ENCODE results near the gene EIF2A. TPM values are rescaled to one million over a fixed set of nuclear protein-coding genes. Genes with fewer than 3 reads are reported as not detected.

EIF2A gene
- total RNA-seq, 2 experiments from 2014 or later, result 68.3 to 91.2 TPM

- no peak overlapping the region for H3K4me3 Mint-ChIP-seq
- ChIA-PET POLR2A (no interaction called here), CTCF (interaction anchor here (0.6 to 0.9 kb wide), 2 partner anchors 15 to 237 kb away, joined by 4 read pairs; no protein-coding TSS in a partner anchor)
- no peaks in the 10 kb centered on the region for H3K36me3 Mint-ChIP-seq (ENCODE audit: low read depth)
- H3K4me1 Mint-ChIP-seq, result no peaks in the 10 kb centered on the region
- DNase-seq, result no peak
- no peaks in the 10 kb centered on the region for H3K27me3 Mint-ChIP-seq
- no peak overlapping the region for H3K27ac Mint-ChIP-seq
- H3K9me3 Mint-ChIP-seq, result no peaks in the 10 kb centered on the region
These were observed 23.0 kb upstream of the EIF2A start for GRCh38 chr3:150523538-150523937.

GRCh38 chr3:150527464-150528255 is 18.9 kb upstream of the EIF2A start:
- no peak for DNase-seq
- Mint-ChIP-seq H3K4me3 (no peak overlapping the region), H3K27me3 (no peaks in the 10 kb centered on the region), H3K4me1 (peaks cover 7% of the 10 kb centered on the region), H3K9me3 (no peaks in the 10 kb centered on the region), H3K27ac (no peak overlapping the region), H3K36me3 (ENCODE audit: low read depth) (no peaks in the 10 kb centered on the region)
- POLR2A ChIA-PET, result no interaction called here
- CTCF ChIA-PET, result interaction anchor here (0.8 kb wide), 1 partner anchor 350 kb away, joined by 3 read pairs; no protein-coding TSS in a partner anchor

GRCh38 chr3:150528354-150528797 is 18.2 kb upstream of the EIF2A start:
- POLR2A ChIA-PET, result no interaction called here

GRCh38 chr3:150531775-150532174 is 14.8 kb upstream of the EIF2A start:
- ChIA-PET POLR2A (no interaction called here), CTCF (no interaction called here)
- Mint-ChIP-seq H3K4me1 (peaks cover 7% of the 10 kb centered on the region), H3K27me3 (no peaks in the 10 kb centered on the region), H3K9me3 (no peaks in the 10 kb centered on the region), H3K36me3 (ENCODE audit: low read depth) (no peaks in the 10 kb centered on the region), H3K4me3 (no peak overlapping the region), H3K27ac (no peak overlapping the region)
- no peak for DNase-seq

More at GRCh38 chr3:150528354-150528797, 18.2 kb upstream of the EIF2A start:
- H3K27ac Mint-ChIP-seq, result no peak overlapping the region
- CTCF ChIA-PET, result interaction anchor here (0.6 kb wide), 1 partner anchor 1659 kb away, joined by 3 read pairs; no protein-coding TSS in a partner anchor
- no peaks in the 10 kb centered on the region for H3K9me3 Mint-ChIP-seq
- H3K4me1 Mint-ChIP-seq, result peaks cover 7% of the 10 kb centered on the region
- H3K36me3 Mint-ChIP-seq (ENCODE audit: low read depth), result no peaks in the 10 kb centered on the region
- no peak overlapping the region for H3K4me3 Mint-ChIP-seq
- no peaks in the 10 kb centered on the region for H3K27me3 Mint-ChIP-seq
- no peak for DNase-seq

- ChIA-PET CTCF (interaction anchor here (0.6 to 1.4 kb wide), 4 partner anchors 8 to 293 kb away, joined by 3 read pairs; no protein-coding TSS in a partner anchor), POLR2A (no interaction called here)
- peaks cover 7% of the 10 kb centered on the region for H3K4me1 Mint-ChIP-seq
- no peak overlapping the region for H3K27ac Mint-ChIP-seq
- H3K9me3 Mint-ChIP-seq, result no peaks in the 10 kb centered on the region
- no peak for DNase-seq
- H3K27me3 Mint-ChIP-seq, result no peaks in the 10 kb centered on the region
- H3K4me3 Mint-ChIP-seq, result no peak overlapping the region
- no peaks in the 10 kb centered on the region for H3K36me3 Mint-ChIP-seq (ENCODE audit: low read depth)
These were observed 11.4 kb upstream of the EIF2A start for GRCh38 chr3:150535204-150535603.

- POLR2A ChIA-PET, result no interaction called here
These were observed 8.0 kb upstream of the EIF2A start for GRCh38 chr3:150538324-150539208.

GRCh38 chr3:150540297-150540696 is 6.3 kb upstream of the EIF2A start:
- POLR2A ChIA-PET, result no interaction called here
- Mint-ChIP-seq H3K4me1 (peaks cover 34% of the 10 kb centered on the region), H3K27ac (no peak overlapping the region), H3K27me3 (no peaks in the 10 kb centered on the region), H3K4me3 (no peak overlapping the region), H3K9me3 (no peaks in the 10 kb centered on the region), H3K36me3 (ENCODE audit: low read depth) (peaks cover 32% of the 10 kb centered on the region)
- no peak for DNase-seq
- CTCF ChIA-PET, result no interaction called here

More at GRCh38 chr3:150538324-150539208, 8.0 kb upstream of the EIF2A start:
- Mint-ChIP-seq H3K4me3 (no peak overlapping the region), H3K27ac (no peak overlapping the region), H3K9me3 (no peaks in the 10 kb centered on the region), H3K36me3 (ENCODE audit: low read depth) (peaks cover 18% of the 10 kb centered on the region), H3K27me3 (no peaks in the 10 kb centered on the region), H3K4me1 (peaks cover 20% of the 10 kb centered on the region)
- CTCF ChIA-PET, result interaction anchor here (0.6 to 2.3 kb wide), 4 partner anchors 12 to 249 kb away, joined by 3 to 5 read pairs (median 4); no protein-coding TSS in a partner anchor
- no peak for DNase-seq

- no peak for DNase-seq
- H3K36me3 Mint-ChIP-seq (ENCODE audit: low read depth), result peaks cover 34% of the 10 kb centered on the region
- H3K27me3 Mint-ChIP-seq, result no peaks in the 10 kb centered on the region
- H3K9me3 Mint-ChIP-seq, result no peaks in the 10 kb centered on the region
- H3K4me1 Mint-ChIP-seq, result peaks cover 34% of the 10 kb centered on the region
- ChIA-PET POLR2A (no interaction called here), CTCF (no interaction called here)
- H3K4me3 Mint-ChIP-seq, result no peak overlapping the region
- H3K27ac Mint-ChIP-seq, result no peak overlapping the region
These were observed 5.6 kb upstream of the EIF2A start for GRCh38 chr3:150540991-150541390.

- Mint-ChIP-seq H3K27me3 (no peaks in the 10 kb centered on the region), H3K27ac (no peak overlapping the region), H3K4me3 (no peak overlapping the region), H3K9me3 (no peaks in the 10 kb centered on the region), H3K36me3 (ENCODE audit: low read depth) (peaks cover 36% of the 10 kb centered on the region), H3K4me1 (peaks cover 42% of the 10 kb centered on the region)
- ChIA-PET POLR2A (interaction anchor here (0.6 kb wide), 1 partner anchor 133 kb away, joined by 4 read pairs; no protein-coding TSS in a partner anchor), CTCF (interaction anchor here (0.8 kb wide), 1 partner anchor 134 kb away, joined by 3 read pairs; no protein-coding TSS in a partner anchor)
- DNase-seq, result no peak
These were observed 3.5 kb upstream of the EIF2A start for GRCh38 chr3:150543128-150543527.

GRCh38 chr3:150543531-150543930 is 3.1 kb upstream of the EIF2A start:
- Mint-ChIP-seq H3K27me3 (no peaks in the 10 kb centered on the region), H3K4me1 (peaks cover 46% of the 10 kb centered on the region), H3K27ac (no peak overlapping the region), H3K9me3 (no peaks in the 10 kb centered on the region), H3K36me3 (ENCODE audit: low read depth) (peaks cover 39% of the 10 kb centered on the region), H3K4me3 (no peak overlapping the region)
- DNase-seq, result no peak
- ChIA-PET CTCF (interaction anchor here (0.7 to 0.8 kb wide), 2 partner anchors 9 to 133 kb away, joined by 3 read pairs; no protein-coding TSS in a partner anchor), POLR2A (interaction anchor here (0.6 kb wide), 1 partner anchor 134 kb away, joined by 4 read pairs; no protein-coding TSS in a partner anchor)

- Mint-ChIP-seq H3K36me3 (ENCODE audit: low read depth) (peaks cover 41% of the 10 kb centered on the region), H3K9me3 (no peaks in the 10 kb centered on the region), H3K4me1 (peaks cover 50% of the 10 kb centered on the region), H3K27me3 (no peaks in the 10 kb centered on the region), H3K4me3 (peak overlapping the region; percentile 90), H3K27ac (no peak overlapping the region)
- DNase-seq, result no peak
- ChIA-PET POLR2A (no interaction called here), CTCF (interaction anchor here (0.7 to 1.1 kb wide), 4 partner anchors 9 to 135 kb away, joined by 3 to 4 read pairs (median 3); no protein-coding TSS in a partner anchor)
These were observed 2.5 kb upstream of the EIF2A start for GRCh38 chr3:150544041-150544440.

GRCh38 chr3:150544726-150545125 is 1.9 kb upstream of the EIF2A start:
- Mint-ChIP-seq H3K9me3 (no peaks in the 10 kb centered on the region), H3K27me3 (no peaks in the 10 kb centered on the region), H3K27ac (peak overlapping the region; percentile 95), H3K36me3 (ENCODE audit: low read depth) (peaks cover 47% of the 10 kb centered on the region), H3K4me3 (peak overlapping the region; percentile 90), H3K4me1 (peaks cover 55% of the 10 kb centered on the region)
- no peak for DNase-seq
- CTCF ChIA-PET, result interaction anchor here (1.1 kb wide), 2 partner anchors 10 to 136 kb away, joined by 3 to 4 read pairs; no protein-coding TSS in a partner anchor
- POLR2A ChIA-PET, result interaction anchor here (1.0 kb wide), 1 partner anchor 137 kb away, joined by 4 read pairs; no protein-coding TSS in a partner anchor

Data from activated CD4-positive, alpha-beta T cell treated with anti-CD3 and anti-CD28 coated beads, Interleukin-2, amount 10 ng/mL, durations not matched to agents 7 days and 5 days (primary cell).